Smooth muscle cell (in vitro differentiated cells): Measurements from ENCODE around the gene CHMP3. TPM values are rescaled to one million over a fixed set of nuclear protein-coding genes. Genes with fewer than 3 reads are reported as not detected.

Experiments
- DNase-seq: peaks from one replicate; lab custom pipeline; 2025; ENCODE audit not compliant: unreplicated experiment; lab: John Stamatoyannopoulos, UW
- H2AFZ ChIP-seq: fragments of 200-600 bp; sonication (generic); 2 replicates; pipeline ENCODE4 v1.6.0; 2016; ENCODE audit warnings: antibody characterized with exemption, low read depth, mild to moderate bottlenecking
- H3F3A ChIP-seq: fragments of 200-600 bp; sonication (generic); 2 replicates; pipeline ENCODE4 v1.6.0; 2017; ENCODE audit warnings: antibody characterized with exemption, low read depth
- H3K27ac ChIP-seq: fragments of 200-600 bp; sonication (generic); 2 replicates; pipeline ENCODE4 v1.5.1; 2016; ENCODE audit warnings: low read depth, mild to moderate bottlenecking
- H3K27me3 ChIP-seq: fragments of 200-600 bp; sonication (generic); 2 replicates; pipeline ENCODE4 v1.6.1; 2016; ENCODE audit warnings: low read depth, mild to moderate bottlenecking
- H3K36me3 ChIP-seq: fragments of 200-600 bp; sonication (generic); 2 replicates; pipeline ENCODE4 v1.5.1; 2016; ENCODE audit warnings: low read depth
- H3K4me1 ChIP-seq: fragments of 200-600 bp; sonication (generic); 2 replicates; pipeline ENCODE4 v1.5.1; 2016; ENCODE audit warnings: low read depth
- H3K4me2 ChIP-seq: fragments of 200-600 bp; sonication (generic); 2 replicates; pipeline ENCODE4 v1.6.0; 2016; ENCODE audit warnings: mild to moderate bottlenecking
- H3K4me3 ChIP-seq: fragments of 200-600 bp; sonication (generic); 2 replicates; pipeline ENCODE4 v1.5.1; 2016; ENCODE audit warnings: mild to moderate bottlenecking
- H3K79me2 ChIP-seq: fragments of 200-600 bp; sonication (generic); 2 replicates; pipeline ENCODE4 v1.6.0; 2016; ENCODE audit warnings: low read depth, mild to moderate bottlenecking
- H3K9ac ChIP-seq: fragments of 200-600 bp; sonication (generic); 2 replicates; pipeline ENCODE4 v1.6.0; 2016; ENCODE audit warnings: low read depth
- H3K9me3 ChIP-seq: fragments of 200-600 bp; sonication (generic); replicated peaks from 2 replicates; pipeline ENCODE4 v1.5.1; 2016; ENCODE audit warnings: low read depth
- H4K20me1 ChIP-seq: fragments of 200-600 bp; sonication (generic); 2 replicates; pipeline ENCODE4 v1.6.0; 2016; ENCODE audit warnings: low read depth
- WGBS: methylation state at CpG from one replicate; pipeline ENCODE4 v1.1.7; 2016; ENCODE audit warnings: low lambda C conversion rate; 5-methylcytosine and 5-hydroxymethylcytosine counted together
- polyA plus RNA-seq: library from polyadenylated mRNA; unstranded; fragments of >200 nt; fragmentation: Nextera tagmentation; extraction: Ambion mirVana; gene quantifications from 2 replicates; pipeline ENCODE4 v1.2.1, GENCODE V29; 2016
- total RNA-seq: library from RNA; depleted of rRNA; stranded (reverse); fragments of >200 nt; gene quantifications from 2 replicates; pipeline ENCODE4 v1.2.3, GENCODE V29; 2014
- TF ChIP-seq, protein P1 (sequence below): fragments of 200-600 bp; sonication (generic); IDR thresholded peaks from 2 replicates; pipeline ENCODE4 v1.5.1; 2017; ENCODE audit warnings: borderline replicate concordance, mild to moderate bottlenecking, antibody characterized with exemption; ENCODE audit not compliant: insufficient read depth, poor library complexity, severe bottlenecking

The CHMP3 gene
- total and polyA plus RNA-seq, 2 experiments from 2014 or later = 41.5 to 42.9 TPM

DNA sequence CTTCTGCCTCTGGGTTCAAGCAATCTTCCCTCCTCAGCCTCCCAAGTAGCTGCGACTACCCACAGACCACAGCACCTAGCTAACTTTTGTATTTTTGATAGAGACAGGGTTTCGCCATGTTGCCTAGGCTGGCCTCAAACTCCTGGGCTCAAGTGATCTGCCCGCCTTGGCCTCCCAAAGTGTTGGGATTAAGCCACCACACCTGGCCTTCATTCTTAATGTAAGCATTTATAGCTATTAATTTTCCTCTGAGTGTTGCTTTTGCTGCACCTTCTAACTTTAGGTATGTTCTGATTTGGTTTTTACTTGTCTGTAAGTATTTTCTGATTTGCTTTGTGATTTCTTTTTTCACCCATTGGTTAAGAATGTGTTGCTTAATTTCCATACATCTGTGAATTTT, 29.7 kb downstream of the CHMP3 start:
- H3K27me3 ChIP-seq = no peaks in the 10 kb centered on the region

GRCh38 chr2:86525421-86526340, 37.6 kb downstream of the CHMP3 start:
- H3K79me2 ChIP-seq = no peaks in the 10 kb centered on the region
- H2AFZ ChIP-seq = no peak overlapping the region
- H4K20me1 ChIP-seq = no peaks in the 10 kb centered on the region
- H3K4me3 ChIP-seq = no peak overlapping the region
- peaks cover 6% of the 10 kb centered on the region for H3K36me3 ChIP-seq
- H3K27me3 ChIP-seq = no peaks in the 10 kb centered on the region
- H3K4me1 ChIP-seq = no peaks in the 10 kb centered on the region
- H3K27ac ChIP-seq = no peak overlapping the region
- 82% methylated on average over 11 of the region's 11 CpGs for WGBS
- H3K9me3 ChIP-seq = no peaks in the 10 kb centered on the region
- no peak overlapping the region for H3K4me2 ChIP-seq
- DNase-seq = no peak
- TF ChIP-seq, protein P1, sequence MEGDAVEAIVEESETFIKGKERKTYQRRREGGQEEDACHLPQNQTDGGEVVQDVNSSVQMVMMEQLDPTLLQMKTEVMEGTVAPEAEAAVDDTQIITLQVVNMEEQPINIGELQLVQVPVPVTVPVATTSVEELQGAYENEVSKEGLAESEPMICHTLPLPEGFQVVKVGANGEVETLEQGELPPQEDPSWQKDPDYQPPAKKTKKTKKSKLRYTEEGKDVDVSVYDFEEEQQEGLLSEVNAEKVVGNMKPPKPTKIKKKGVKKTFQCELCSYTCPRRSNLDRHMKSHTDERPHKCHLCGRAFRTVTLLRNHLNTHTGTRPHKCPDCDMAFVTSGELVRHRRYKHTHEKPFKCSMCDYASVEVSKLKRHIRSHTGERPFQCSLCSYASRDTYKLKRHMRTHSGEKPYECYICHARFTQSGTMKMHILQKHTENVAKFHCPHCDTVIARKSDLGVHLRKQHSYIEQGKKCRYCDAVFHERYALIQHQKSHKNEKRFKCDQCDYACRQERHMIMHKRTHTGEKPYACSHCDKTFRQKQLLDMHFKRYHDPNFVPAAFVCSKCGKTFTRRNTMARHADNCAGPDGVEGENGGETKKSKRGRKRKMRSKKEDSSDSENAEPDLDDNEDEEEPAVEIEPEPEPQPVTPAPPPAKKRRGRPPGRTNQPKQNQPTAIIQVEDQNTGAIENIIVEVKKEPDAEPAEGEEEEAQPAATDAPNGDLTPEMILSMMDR = no peak
- H3F3A ChIP-seq = no peaks in the 10 kb centered on the region
- no peak overlapping the region for H3K9ac ChIP-seq

More for the DNA sequence above, 29.7 kb downstream of the CHMP3 start:
- Histone ChIP-seq H3K79me2 (no peaks in the 10 kb centered on the region), H3K4me2 (no peak overlapping the region), H3K36me3 (peaks cover 5% of the 10 kb centered on the region), H3K4me3 (no peak overlapping the region), H3K4me1 (no peaks in the 10 kb centered on the region), H2AFZ (no peak overlapping the region), H3K9me3 (peaks cover 7% of the 10 kb centered on the region), H3F3A (no peaks in the 10 kb centered on the region), H3K27ac (no peak overlapping the region), H4K20me1 (no peaks in the 10 kb centered on the region), H3K9ac (no peak overlapping the region)
- 92% methylated on average over 3 of the region's 3 CpGs for WGBS
- no peak for DNase-seq
- TF ChIP-seq, protein P1 = no peak

- Histone ChIP-seq H3K9ac (no peak overlapping the region), H3K4me2 (no peak overlapping the region), H3K79me2 (no peaks in the 10 kb centered on the region), H3K4me1 (no peaks in the 10 kb centered on the region), H3K27ac (no peak overlapping the region), H2AFZ (no peak overlapping the region), H3F3A (no peaks in the 10 kb centered on the region), H3K36me3 (peaks cover 6% of the 10 kb centered on the region), H3K27me3 (no peaks in the 10 kb centered on the region), H4K20me1 (no peaks in the 10 kb centered on the region), H3K9me3 (peaks cover 4% of the 10 kb centered on the region), H3K4me3 (no peak overlapping the region)
- no peak for DNase-seq
- WGBS = 98% methylated on average over 4 of the region's 4 CpGs
- TF ChIP-seq, protein P1 = no peak
Observed at GRCh38 chr2:86523491-86523890, 39.8 kb downstream of the CHMP3 start.
